HPDE6-E6E7 (cell line): Measurements from ENCODE around the gene CFAP141.

Experiments
- DNase-seq: peaks from one replicate; pipeline ENCODE4 v3.0.0; 2011; ENCODE audit warnings: missing footprints; ENCODE audit errors: extremely low spot score

CFAP141 gene

DNA sequence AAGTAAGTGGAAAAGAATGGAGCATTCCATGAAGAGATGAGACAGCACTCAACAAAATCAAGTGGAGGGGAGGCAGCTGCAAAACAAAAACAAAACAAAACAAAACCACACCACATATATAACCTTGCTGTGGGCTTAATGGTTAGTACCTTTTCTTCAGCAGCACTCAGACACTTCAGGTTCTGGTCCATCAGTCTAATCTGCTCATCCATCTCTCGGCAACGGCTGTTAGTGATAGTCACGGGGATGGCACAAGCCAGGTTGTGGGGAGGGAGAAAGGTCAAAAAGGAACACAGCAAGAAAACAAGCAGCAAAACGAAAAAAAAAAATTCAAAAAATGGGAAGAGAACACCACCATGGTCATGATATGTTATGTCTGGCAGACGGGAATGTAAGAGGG, 34.3 kb downstream of the CFAP141 start:
- no peak for DNase-seq

DNA sequence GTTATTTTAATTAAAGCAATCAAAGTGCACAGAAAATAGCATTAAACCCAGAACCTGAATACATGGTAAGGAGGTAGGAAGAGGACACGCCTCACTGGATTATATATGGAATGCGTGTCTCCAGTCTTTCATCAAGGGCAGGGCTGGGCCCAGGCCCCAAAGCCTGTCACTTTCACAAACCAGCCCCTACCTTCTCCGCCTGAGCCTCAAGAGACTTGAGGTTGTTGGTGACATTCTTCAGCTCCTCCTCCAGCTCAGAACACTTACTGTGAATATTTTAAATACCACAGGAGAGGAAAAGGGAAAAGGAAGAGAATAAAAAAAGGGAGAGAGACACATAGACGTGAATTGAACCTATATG, 34.9 kb downstream of the CFAP141 start:
- no peak for DNase-seq

DNA sequence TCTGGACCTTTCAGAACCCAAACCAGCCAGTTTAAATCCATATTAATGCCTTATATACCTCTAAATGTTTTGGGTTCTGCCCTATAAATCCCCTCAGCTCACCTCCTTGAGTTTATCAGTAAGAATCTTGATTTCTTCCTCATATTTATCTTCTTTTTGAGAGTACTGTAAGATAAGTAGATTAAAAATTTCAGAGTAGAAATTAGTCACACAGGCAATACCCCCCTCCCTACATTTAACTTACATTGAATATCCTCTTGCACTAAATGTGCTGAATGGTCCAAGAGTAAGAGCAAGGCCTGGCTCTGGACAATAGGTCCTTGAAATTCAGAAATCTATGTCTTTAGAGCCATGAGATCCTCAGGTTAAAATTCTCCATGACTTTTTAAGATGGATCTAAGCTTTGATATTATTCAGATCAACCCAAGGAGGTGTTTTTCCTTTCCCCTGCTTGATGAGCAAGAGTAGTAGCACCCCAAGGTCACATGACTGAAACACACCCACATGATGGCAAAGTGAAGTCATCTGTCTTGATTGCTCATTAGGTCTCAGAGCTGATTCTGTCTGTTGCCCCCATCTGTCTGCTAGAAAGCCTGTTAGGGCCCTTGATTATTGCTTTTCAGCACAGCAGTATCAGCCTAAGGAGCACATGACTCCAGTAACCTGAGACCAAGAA, 35.4 kb downstream of the CFAP141 start:
- no peak for DNase-seq

DNA sequence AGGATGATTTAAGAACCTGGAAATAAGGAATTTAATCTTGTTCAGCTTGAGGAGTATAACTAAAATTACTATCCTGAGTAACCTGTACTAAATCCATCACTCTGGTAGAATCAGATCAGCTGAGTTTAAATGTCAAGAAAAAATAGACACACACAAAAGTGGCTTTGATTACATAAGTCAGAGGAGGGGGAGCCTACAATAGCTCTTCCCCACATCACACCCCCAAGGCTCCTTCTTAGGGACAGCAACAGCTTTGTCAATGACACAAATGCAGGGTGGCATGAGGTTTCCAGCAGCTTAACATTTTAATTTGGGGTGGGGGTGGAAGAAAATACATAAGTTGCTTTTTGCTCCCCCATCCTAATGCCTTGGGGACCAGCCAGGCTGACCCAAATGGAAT, 38.7 kb downstream of the CFAP141 start:
- no peak for DNase-seq

DNA sequence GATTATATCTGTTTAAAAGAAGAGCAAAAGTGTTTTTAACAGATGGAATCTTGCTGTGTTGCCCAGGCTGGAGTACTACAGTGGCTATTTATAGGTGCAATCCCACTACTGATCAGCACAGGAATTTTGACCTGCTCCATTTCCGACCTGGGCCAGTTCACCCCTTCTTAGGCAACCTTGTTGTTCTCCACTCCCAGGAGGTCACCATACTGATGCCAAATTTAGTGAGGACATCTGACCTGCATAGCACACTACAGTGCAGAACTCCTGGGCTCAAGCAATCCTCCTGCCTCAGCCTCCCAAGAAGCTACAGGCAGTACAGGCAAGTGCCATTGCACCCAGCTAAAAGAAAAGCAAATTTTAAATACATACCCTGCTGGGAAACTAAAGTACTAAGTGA, 39.9 kb downstream of the CFAP141 start:
- no peak for DNase-seq

DNA sequence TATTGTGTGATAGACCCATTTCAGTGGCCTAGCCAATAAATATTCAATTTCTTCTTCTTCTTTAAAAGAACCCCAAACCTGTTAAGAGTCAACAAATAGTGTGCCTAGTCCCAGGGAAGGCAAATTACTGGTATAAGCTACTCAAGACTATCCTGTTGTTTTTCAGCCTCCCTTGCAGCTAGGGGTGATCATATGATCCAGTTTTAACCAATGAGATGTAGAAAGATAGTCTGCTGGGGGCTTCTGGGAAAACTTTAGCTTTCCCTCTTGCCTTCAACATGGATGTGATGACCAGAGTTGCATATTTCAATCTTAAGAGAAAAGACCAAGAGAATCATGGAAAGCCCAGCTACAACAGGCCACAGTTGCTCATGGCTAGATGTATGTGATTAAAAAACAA, 46.6 kb downstream of the CFAP141 start:
- no peak for DNase-seq

DNA sequence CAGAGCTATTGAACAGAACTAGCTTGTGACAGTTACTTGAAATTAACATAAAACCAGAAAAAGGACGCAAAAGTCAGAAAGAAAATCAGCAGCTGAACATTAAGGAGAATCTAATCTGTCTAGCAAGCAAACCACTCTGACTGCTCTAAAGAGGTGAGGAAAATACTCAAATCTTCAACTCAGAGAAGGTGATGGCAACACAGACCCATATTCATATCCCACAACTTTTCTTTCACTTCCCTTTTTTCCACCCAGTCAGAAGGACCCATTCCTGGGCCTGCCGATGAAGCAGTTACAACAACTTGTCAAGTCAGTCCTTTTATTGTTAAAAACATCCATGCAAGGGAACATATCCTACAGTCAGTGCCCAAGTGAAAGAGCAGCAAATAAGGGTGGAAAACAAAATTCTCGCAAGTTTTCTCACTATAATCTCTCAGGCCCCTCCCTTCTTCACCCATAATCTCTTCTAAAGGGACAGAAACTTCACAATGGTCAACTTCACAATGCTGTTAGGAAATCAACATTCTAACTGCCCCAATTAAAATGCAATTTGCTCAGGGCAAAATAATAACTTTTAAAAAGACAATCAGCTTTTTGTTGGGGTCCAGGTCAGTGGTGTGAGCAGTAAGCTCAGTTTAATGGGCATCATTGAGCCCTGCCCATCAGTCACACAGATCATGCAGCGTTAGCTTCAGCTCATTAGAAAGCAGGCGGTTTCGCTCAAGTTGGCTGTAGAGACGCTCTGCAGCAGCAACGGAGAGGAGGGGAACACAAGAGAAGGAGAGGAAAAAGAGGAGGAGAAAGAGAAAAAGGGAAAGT, 47.6 kb downstream of the CFAP141 start:
- DNase-seq, result no peak

DNA sequence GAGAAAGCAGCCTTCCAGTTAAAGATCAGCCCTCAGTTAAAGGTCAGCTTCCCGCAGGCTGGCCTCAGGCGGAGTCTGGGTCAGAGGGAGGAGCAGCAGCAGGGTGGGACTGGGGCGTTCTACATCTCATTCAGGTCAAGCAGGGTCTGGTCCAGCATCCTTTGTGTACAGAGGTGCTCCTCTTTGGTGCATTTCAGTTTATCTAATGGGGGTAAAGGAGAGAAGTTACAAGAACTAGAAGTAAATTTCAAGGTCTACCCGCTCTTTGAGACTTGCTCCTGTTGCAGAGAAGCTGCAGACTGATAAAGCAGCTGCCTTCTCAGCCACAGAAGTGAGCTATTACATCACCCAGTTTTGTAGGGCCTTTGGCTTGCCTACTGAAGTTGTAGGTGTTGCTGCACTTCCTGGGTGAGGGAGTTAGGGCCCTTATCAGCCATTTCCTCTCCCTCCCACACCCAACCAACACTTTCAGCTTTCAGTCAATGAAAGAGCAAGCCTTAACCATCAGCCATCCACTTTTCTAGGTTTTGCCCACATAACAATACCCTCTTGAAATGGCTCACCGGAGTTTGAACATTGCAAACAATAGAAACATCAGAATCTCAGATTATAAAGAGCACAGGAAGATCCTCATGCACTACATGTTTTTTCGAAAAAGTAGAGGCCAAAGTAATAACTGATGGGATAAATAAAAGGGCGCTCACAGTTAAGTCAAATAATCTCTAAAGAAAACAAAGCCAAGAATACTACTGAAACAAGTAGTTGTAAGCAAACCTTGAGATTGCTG, 48.4 kb downstream of the CFAP141 start:
- no peak for DNase-seq

DNA sequence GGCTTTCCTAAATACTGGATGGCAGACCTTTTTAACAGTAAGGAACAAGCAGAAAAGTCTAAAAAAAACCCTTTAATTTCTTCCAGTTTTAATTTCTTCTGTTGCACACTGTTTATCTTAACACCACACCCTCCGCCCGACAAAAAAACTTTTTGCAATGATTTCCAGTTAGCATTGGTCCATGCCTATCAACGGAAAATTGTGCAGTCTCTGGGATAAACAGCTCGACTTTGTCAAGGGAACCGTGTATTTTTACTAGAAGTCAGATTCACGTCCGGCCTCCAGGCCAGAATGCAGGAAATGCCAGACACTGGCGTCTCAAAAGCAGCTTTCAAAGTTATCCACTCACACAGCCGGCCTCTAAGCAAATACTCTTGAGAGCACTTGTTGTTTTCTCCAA, 50.9 kb downstream of the CFAP141 start:
- DNase-seq, result no peak

DNA sequence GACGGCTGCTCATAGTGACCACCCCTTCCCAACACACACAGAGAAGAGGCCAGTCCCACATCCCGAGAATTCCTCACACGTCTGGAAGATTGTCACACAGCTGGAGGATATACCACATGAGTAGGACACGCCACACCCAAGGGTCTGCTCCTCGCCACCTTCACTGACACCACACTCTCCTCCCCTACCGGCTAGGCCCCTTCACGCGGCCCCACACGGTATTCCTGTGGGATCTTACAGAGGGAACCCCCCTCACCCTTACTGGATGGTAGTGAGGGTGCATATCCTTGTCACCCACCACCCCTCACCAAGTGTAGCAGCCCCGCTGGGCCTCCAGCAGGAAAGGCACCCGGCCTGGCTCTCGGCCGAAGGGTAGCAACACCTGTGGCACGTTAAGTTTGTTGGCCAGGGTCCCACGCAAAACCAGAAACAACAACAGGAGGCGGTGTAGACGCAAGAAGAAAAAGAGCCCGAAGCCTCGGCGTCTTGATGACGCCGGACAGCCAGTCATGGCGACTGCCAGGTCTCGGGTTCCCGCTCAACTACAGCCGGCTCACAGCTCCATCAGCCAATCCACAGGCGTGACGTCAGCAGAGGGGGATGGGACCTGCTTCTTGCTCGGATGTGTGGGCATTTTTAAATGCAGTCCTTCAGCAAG, 51.5 kb downstream of the CFAP141 start, which contains the start of gene NUP210L:
TSS of gene NUP210L (minus strand) at position 540 of the 658 bp plus-strand sequence.
- DNase-seq, result no peak

DNA sequence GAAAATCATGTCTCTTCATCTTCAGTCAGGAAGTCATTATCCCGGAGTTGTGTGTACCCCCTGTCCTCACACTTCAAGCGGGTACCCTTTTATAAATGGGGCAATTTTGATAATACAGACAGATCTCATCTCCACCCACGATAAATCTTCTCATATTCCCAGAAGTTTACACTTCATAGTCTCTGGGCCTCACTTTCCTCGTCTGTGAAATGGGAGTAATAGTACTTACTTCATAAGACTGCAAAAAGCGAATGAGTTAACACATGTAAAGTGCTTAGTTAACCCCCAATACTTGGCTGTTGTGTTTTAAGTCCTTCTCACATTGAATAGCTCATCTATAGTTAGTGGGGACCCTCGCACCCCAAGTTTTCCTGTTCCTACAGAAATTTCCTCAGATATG, 52.1 kb downstream of the CFAP141 start:
- DNase-seq, result no peak

DNA sequence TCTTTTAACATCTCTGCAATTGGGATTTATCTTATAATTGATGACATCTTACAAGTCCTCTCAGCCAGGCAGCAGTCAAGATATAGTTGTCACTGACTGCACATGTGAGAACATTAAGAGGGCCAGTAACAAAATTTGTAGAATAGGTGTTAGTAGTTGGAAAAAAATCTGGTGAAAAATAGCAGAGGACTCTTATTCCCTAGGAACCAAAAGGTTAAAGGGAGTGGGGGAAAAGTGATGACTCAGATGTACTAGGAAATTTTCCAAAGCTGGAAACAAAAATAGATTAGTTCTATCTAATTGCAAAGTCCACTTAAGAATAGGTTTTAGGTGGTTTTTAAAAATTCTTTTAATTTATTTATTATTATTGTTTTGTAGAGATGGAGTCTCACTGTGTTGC, 54.8 kb downstream of the CFAP141 start:
- DNase-seq, result no peak
